ENCODE data around the gene PLD6.

- TF ChIP-seq EZH2 (IDR thresholded peaks at IDR 0.05; ENCODE audit: borderline replicate concordance) = no peak
- no peak for TF ChIP-seq CTCF (IDR thresholded peaks at IDR 0.05; ENCODE audit: poor library complexity)
- TF ChIP-seq EZH2phosphoT487 (IDR thresholded peaks at IDR 0.05; ENCODE audit: low read depth, severe bottlenecking, unreplicated experiment) = no peak
These were observed 38.1 kb downstream of the PLD6 start for GRCh38 chr17:17167986-17168385.
